ENCODE data around the gene RHOC. TPM values are rescaled to one million over a fixed set of nuclear protein-coding genes. Genes with fewer than 3 reads are reported as not detected.

The RHOC gene
- total RNA-seq, 1 experiment from 2014 or later = 154 TPM

DNA sequence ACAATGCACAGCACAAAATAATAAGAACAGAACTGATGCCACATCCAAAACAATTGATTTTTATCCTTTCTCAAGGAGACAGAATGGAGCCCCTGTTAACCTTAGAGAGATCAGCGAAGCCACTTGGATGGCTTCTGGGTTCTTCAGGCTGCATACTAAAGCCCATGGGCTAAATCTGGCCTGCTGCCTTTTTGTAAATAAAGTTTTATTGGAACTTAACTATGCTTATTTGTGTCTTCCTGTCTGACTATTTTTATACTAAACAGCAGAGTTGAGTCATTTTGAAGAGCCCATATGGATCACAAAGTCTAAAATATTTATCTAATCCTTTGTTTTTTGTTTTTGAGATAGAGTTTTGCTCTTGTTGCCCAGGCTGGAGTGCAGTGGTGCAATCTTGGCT is 24.5 kb upstream of the RHOC start:
- POLR2A ChIA-PET = no interaction called here
- no TSS peak for BruUV-seq (replicated peaks)
- Histone ChIP-seq H3K4me1 (ENCODE audit: control insufficient read depth in 1 of 2, insufficient read depth in 2 of 2, low read length in 2 of 2) (peaks cover 0 to 22% of the 10 kb centered on the region in 2 experiments; a peak in 2 of 4 replicates), H3K9me3 (ENCODE audit: control insufficient read depth in 1 of 2, insufficient read depth in 1 of 2, low read depth in 1 of 2, low read length in 2 of 2) (no peaks in the 10 kb centered on the region), H3K36me3 (ENCODE audit: control insufficient read depth in 1 of 2, insufficient read depth in 2 of 2, low read length in 2 of 2) (no peaks in the 10 kb centered on the region), H3K27me3 (ENCODE audit: insufficient read depth, low read length) (no peaks in the 10 kb centered on the region), H3K4me3 (replicated peaks in 1 of 2; ENCODE audit: low read depth in 1 of 2, low read length in 2 of 2) (no peak overlapping the region), H3K27ac (ENCODE audit: low read depth, low read length) (no peak overlapping the region), H4K20me1 (ENCODE audit: insufficient read depth) (no peaks in the 10 kb centered on the region), H3K79me2 (ENCODE audit: insufficient read depth, low read length) (no peaks in the 10 kb centered on the region), H3K4me2 (ENCODE audit: low read length) (no peak overlapping the region), H3K9me2 (ENCODE audit: insufficient read depth) (no peaks in the 10 kb centered on the region), H2AFZ (ENCODE audit: low read depth, low read length, poor library complexity, severe bottlenecking) (no peak overlapping the region), H3K9ac (ENCODE audit: low read length) (no peak overlapping the region)
- DNase-seq (ENCODE audit: low read depth, low spot score) (no peak), ATAC-seq (no peak)
- no peak for TF ChIP-seq JUND (IDR thresholded peaks at IDR 0.05)
- TF ChIP-seq ZNF274 (IDR thresholded peaks at IDR 0.05; ENCODE audit: low read depth, low read length) = no peak
- TF ChIP-seq, protein P1, sequence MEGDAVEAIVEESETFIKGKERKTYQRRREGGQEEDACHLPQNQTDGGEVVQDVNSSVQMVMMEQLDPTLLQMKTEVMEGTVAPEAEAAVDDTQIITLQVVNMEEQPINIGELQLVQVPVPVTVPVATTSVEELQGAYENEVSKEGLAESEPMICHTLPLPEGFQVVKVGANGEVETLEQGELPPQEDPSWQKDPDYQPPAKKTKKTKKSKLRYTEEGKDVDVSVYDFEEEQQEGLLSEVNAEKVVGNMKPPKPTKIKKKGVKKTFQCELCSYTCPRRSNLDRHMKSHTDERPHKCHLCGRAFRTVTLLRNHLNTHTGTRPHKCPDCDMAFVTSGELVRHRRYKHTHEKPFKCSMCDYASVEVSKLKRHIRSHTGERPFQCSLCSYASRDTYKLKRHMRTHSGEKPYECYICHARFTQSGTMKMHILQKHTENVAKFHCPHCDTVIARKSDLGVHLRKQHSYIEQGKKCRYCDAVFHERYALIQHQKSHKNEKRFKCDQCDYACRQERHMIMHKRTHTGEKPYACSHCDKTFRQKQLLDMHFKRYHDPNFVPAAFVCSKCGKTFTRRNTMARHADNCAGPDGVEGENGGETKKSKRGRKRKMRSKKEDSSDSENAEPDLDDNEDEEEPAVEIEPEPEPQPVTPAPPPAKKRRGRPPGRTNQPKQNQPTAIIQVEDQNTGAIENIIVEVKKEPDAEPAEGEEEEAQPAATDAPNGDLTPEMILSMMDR (IDR thresholded peaks at IDR 0.05 in 2 of 3, conservative IDR thresholded peaks at IDR 0.05 in 1 of 3; ENCODE audit: borderline replicate concordance in 1 of 3, insufficient read depth in 1 of 3, low read depth in 2 of 3, low read length in 2 of 3) = no peak
- no peak for TF ChIP-seq POLR2A (IDR thresholded peaks at IDR 0.05; ENCODE audit: borderline replicate concordance, extremely low read depth, insufficient read depth, insufficient read length)
- no peak for TF ChIP-seq FOSL1 (IDR thresholded peaks at IDR 0.05; ENCODE audit: low read depth)
- no peak for TF ChIP-seq EGR1 (IDR thresholded peaks at IDR 0.05; ENCODE audit: low read depth)
- no peak for TF ChIP-seq MAX (IDR thresholded peaks at IDR 0.05)
- TF ChIP-seq REST (IDR thresholded peaks at IDR 0.05; ENCODE audit: low read depth) = no peak
- TF ChIP-seq YY1 (IDR thresholded peaks at IDR 0.05; ENCODE audit: extremely low read depth, insufficient replicate concordance, low read depth, low read length) = no peak
- TF ChIP-seq CBX3 (IDR thresholded peaks at IDR 0.05; ENCODE audit: low read depth) = no peak
- TF ChIP-seq SRF (IDR thresholded peaks at IDR 0.05; ENCODE audit: low read depth) = no peak
- no peak for TF ChIP-seq SIN3A (IDR thresholded peaks at IDR 0.05; ENCODE audit: low read depth)
- TF ChIP-seq, protein P2, sequence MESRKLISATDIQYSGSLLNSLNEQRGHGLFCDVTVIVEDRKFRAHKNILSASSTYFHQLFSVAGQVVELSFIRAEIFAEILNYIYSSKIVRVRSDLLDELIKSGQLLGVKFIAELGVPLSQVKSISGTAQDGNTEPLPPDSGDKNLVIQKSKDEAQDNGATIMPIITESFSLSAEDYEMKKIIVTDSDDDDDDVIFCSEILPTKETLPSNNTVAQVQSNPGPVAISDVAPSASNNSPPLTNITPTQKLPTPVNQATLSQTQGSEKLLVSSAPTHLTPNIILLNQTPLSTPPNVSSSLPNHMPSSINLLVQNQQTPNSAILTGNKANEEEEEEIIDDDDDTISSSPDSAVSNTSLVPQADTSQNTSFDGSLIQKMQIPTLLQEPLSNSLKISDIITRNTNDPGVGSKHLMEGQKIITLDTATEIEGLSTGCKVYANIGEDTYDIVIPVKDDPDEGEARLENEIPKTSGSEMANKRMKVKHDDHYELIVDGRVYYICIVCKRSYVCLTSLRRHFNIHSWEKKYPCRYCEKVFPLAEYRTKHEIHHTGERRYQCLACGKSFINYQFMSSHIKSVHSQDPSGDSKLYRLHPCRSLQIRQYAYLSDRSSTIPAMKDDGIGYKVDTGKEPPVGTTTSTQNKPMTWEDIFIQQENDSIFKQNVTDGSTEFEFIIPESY (IDR thresholded peaks at IDR 0.05; ENCODE audit: extremely low read depth, insufficient replicate concordance, low read length) = no peak
- no peak for TF ChIP-seq EZH2phosphoT487 (IDR thresholded peaks at IDR 0.05; ENCODE audit: borderline replicate concordance)
- no peak for TF ChIP-seq TCF7L2 (IDR thresholded peaks at IDR 0.05; ENCODE audit: borderline replicate concordance, extremely low read depth, insufficient read depth, insufficient read length)
- no peak for TF ChIP-seq POLR2AphosphoS5 (IDR thresholded peaks at IDR 0.05; ENCODE audit: low read depth, low read length)
- RAD21 ChIA-PET (ENCODE audit: low non-redundant PET in 1 of 2, low total read pairs in 2 of 2, uncharacterized antibody in 2 of 2, unreplicated experiment in 2 of 2) = no interaction called here
- CTCF ChIA-PET = interaction anchor here (1.1 to 2.6 kb wide), 5 partner anchors 10 to 340 kb away, joined by 3 to 11 read pairs (median 10); partner anchors contain the start of gene PPM1J
- intact Hi-C loops (cut with micrococcal nuclease) = no loop called here

All from HCT116 (cell line).